SK-N-SH (cell line): ENCODE results near the gene ARHGAP6. TPM values are rescaled to one million over a fixed set of nuclear protein-coding genes. Genes with fewer than 3 reads are reported as not detected.

ENCODE experiments used
- CTCF ChIA-PET: fragments of 300-600, 350-600 bp; formaldehyde crosslinking; extraction: SDS; loops from one replicate; lab custom pipeline; 2021; lab: Yijun Ruan, JAX
- POLR2A ChIA-PET: fragments of 350-600 bp; sonication (Branson Sonifier 250); formaldehyde crosslinking; extraction: SDS; loops from one replicate; lab custom pipeline; 2020; ENCODE audit warnings: antibody characterized with exemption, inconsistent platforms; lab: Yijun Ruan, JAX
- DNase-seq: peaks from one replicate; pipeline ENCODE4 v3.0.0; 2012
- H2AFZ ChIP-seq: fragments of 200-600 bp; sonication (generic); 2 replicates; pipeline ENCODE4 v1.8.1; 2016; ENCODE audit warnings: antibody characterized with exemption, mild to moderate bottlenecking, low read depth
- H3F3A ChIP-seq: fragments of 200-600 bp; sonication (generic); replicated peaks from 2 replicates; pipeline ENCODE3; 2016; ENCODE audit warnings: antibody characterized with exemption, mild to moderate bottlenecking; ENCODE audit not compliant: insufficient read depth
- H3K27ac ChIP-seq, 2 experiments: fragments of 200-500 bp in 1 of 2; fragments of 200-600 bp in 1 of 2; sonication (Bioruptor generic) in 1 of 2; sonication (generic), shearing (Covaris generic) in 1 of 2; 2 replicates each; pipeline versions ENCODE4 v1.5.1 to v1.6.1; 2014 to 2016; ENCODE audit warnings: low read depth in 2 of 2, inconsistent platforms in 1 of 2, low read length in 1 of 2, mild to moderate bottlenecking in 1 of 2, mixed read lengths in 1 of 2
- H3K27me3 ChIP-seq: fragments of 200-600 bp; sonication (generic), shearing (Covaris generic); 2 replicates; pipeline ENCODE4 v1.6.1; 2016; ENCODE audit warnings: mixed run types; ENCODE audit not compliant: insufficient read depth
- H3K36me3 ChIP-seq, 2 experiments: fragments of 200-500 bp in 1 of 2; fragments of 200-600 bp in 1 of 2; sonication (Bioruptor generic) in 1 of 2; sonication (generic) in 1 of 2; replicated peaks in 1 of 2; 2 replicates each; pipeline versions ENCODE3 to v1.5.1; 2014 to 2016; ENCODE audit warnings: low read length in 1 of 2, mild to moderate bottlenecking in 1 of 2; ENCODE audit not compliant: insufficient read depth in 2 of 2, control insufficient read depth in 1 of 2
- H3K4me1 ChIP-seq, 2 experiments: fragments of 200-500 bp in 1 of 2; fragments of 200-600 bp in 1 of 2; sonication (Bioruptor generic) in 1 of 2; sonication (generic), shearing (Covaris generic) in 1 of 2; 2 replicates each; pipeline versions ENCODE4 v1.5.1 to v1.6.1; 2014 to 2016; ENCODE audit warnings: low read depth in 1 of 2, low read length in 1 of 2, mixed run types in 1 of 2; ENCODE audit not compliant: insufficient read depth in 2 of 2, control insufficient read depth in 1 of 2
- H3K4me2 ChIP-seq: fragments of 200-600 bp; sonication (generic), shearing (Covaris generic); 2 replicates; pipeline ENCODE4 v1.6.1; 2017; ENCODE audit warnings: mixed run types
- H3K4me3 ChIP-seq, 2 experiments: fragments of 200-500 bp in 1 of 2; fragments of 200-600 bp in 1 of 2; sonication (Bioruptor generic) in 1 of 2; sonication (generic), shearing (Covaris generic) in 1 of 2; 2 replicates each; pipeline versions ENCODE4 v1.5.1 to v1.8.1; 2014 to 2016; ENCODE audit warnings: low read depth in 2 of 2, inconsistent platforms in 1 of 2, low read length in 1 of 2, mild to moderate bottlenecking in 1 of 2, mixed read lengths in 1 of 2, moderate library complexity in 1 of 2
- H3K79me2 ChIP-seq: fragments of 200-600 bp; sonication (generic); 2 replicates; pipeline ENCODE4 v1.8.1; 2017; ENCODE audit warnings: mild to moderate bottlenecking; ENCODE audit not compliant: insufficient read depth
- H3K9ac ChIP-seq: fragments of 200-600 bp; sonication (generic); 2 replicates; pipeline ENCODE4 v1.6.1; 2017; ENCODE audit warnings: mixed run types
- H3K9me2 ChIP-seq: fragments of 200-600 bp; sonication (generic); 2 replicates; pipeline ENCODE4 v1.6.1; 2017; ENCODE audit warnings: mixed run types
- H3K9me3 ChIP-seq: fragments of 200-600 bp; sonication (generic); 2 replicates; pipeline ENCODE4 v1.6.1; 2017; ENCODE audit warnings: mixed run types, mild to moderate bottlenecking, moderate library complexity
- H4K20me1 ChIP-seq: fragments of 200-600 bp; sonication (generic); 2 replicates; pipeline ENCODE4 v1.6.1; 2017; ENCODE audit warnings: mild to moderate bottlenecking, mixed run types; ENCODE audit not compliant: insufficient read depth
- ELF1 ChIP-seq: IDR thresholded peaks from 2 replicates; pipeline ENCODE4 v1.4.0; 2012
- EP300 ChIP-seq, 2 experiments: IDR thresholded peaks; 2 replicates each; pipeline versions ENCODE4 v1.4.0 to v1.6.1; 2012; ENCODE audit warnings: borderline replicate concordance in 1 of 2, low read depth in 1 of 2, low read length in 1 of 2
- FOXJ3 ChIP-seq: sonication (generic); formaldehyde crosslinking; IDR thresholded peaks from 2 replicates; pipeline ENCODE4 v1.5.1; 2020; ENCODE audit warnings: mild to moderate bottlenecking, missing genetic modification reagents
- FOXM1 ChIP-seq: IDR thresholded peaks from 2 replicates; pipeline ENCODE4 v1.4.0; 2012; ENCODE audit warnings: low read depth, mild to moderate bottlenecking
- GATA2 ChIP-seq: sonication (generic); formaldehyde crosslinking; IDR thresholded peaks from 2 replicates; pipeline ENCODE4 v1.5.0; 2020; ENCODE audit warnings: mild to moderate bottlenecking, missing genetic modification reagents
- IRF3 ChIP-seq: fragments of 150-350 bp; IDR thresholded peaks from 2 replicates; pipeline ENCODE4 v1.6.1; 2016; ENCODE audit warnings: mild to moderate bottlenecking, low read depth, low read length
- JUND ChIP-seq: IDR thresholded peaks from 2 replicates; pipeline ENCODE4 v1.4.0; 2012
- MEF2A ChIP-seq: IDR thresholded peaks from 2 replicates; pipeline ENCODE4 v1.4.0; 2012; ENCODE audit warnings: low read depth, borderline replicate concordance
- MXI1 ChIP-seq: IDR thresholded peaks from 2 replicates; pipeline ENCODE4 v1.6.1; 2012; ENCODE audit warnings: mild to moderate bottlenecking, low read depth, low read length, improper control_type of control experiment
- NFIC ChIP-seq: IDR thresholded peaks from 2 replicates; pipeline ENCODE4 v1.4.0; 2012; ENCODE audit warnings: borderline replicate concordance
- PBX3 ChIP-seq: IDR thresholded peaks from 2 replicates; pipeline ENCODE4; 2012
- POLR2AphosphoS5 ChIP-seq: IDR thresholded peaks from 2 replicates; pipeline ENCODE4 v1.6.1; 2012; ENCODE audit warnings: low read depth, low read length
- RCOR1 ChIP-seq: fragments of 150-350 bp; IDR thresholded peaks from 2 replicates; pipeline ENCODE4 v1.6.1; 2017; ENCODE audit warnings: antibody characterized with exemption, low read length
- RFX5 ChIP-seq: IDR thresholded peaks from 2 replicates; pipeline ENCODE4 v1.6.1; 2012; ENCODE audit warnings: mild to moderate bottlenecking, improper control_type of control experiment, low read length
- SIN3A ChIP-seq: IDR thresholded peaks from 2 replicates; pipeline ENCODE4 v1.6.1; 2012; ENCODE audit warnings: low read depth, mild to moderate bottlenecking, low read length, moderate library complexity, borderline replicate concordance
- TCF12 ChIP-seq: IDR thresholded peaks from 2 replicates; pipeline ENCODE4 v1.4.0; 2012
- TEAD4 ChIP-seq: IDR thresholded peaks from 2 replicates; pipeline ENCODE4 v1.4.0; 2012; ENCODE audit warnings: mild to moderate bottlenecking, borderline replicate concordance; ENCODE audit not compliant: insufficient read depth
- USF2 ChIP-seq: fragments of 150-350 bp; IDR thresholded peaks from 2 replicates; pipeline ENCODE4 v1.6.1; 2017; ENCODE audit warnings: antibody characterized with exemption, low read length, low read depth, borderline replicate concordance
- ZBTB33 ChIP-seq: IDR thresholded peaks from 2 replicates; pipeline ENCODE4 v1.4.0; 2012; ENCODE audit warnings: low read depth, borderline replicate concordance
- WGBS: methylation state at CpG from one replicate; pipeline ENCODE4 v1.1.6; 2017; ENCODE audit warnings: low lambda C conversion rate; 5-methylcytosine and 5-hydroxymethylcytosine counted together
- polyA plus RNA-seq, 3 experiments: library from polyadenylated mRNA; depleted of rRNA; stranded (reverse); fragments of >200 nt; gene quantifications; 2 replicates each; pipeline ENCODE4 v1.2.3, GENCODE V29; 2012
- TF ChIP-seq, protein P1 (sequence below): fragments of 200-600 bp; sonication (generic); IDR thresholded peaks from 2 replicates; pipeline ENCODE4 v1.6.1; 2017; ENCODE audit warnings: antibody characterized with exemption, mild to moderate bottlenecking, moderate library complexity
- TF ChIP-seq, protein P2 (sequence below): IDR thresholded peaks from 2 replicates; pipeline ENCODE4 v1.4.0; 2012; ENCODE audit warnings: low read depth
- TF ChIP-seq, protein P3 (sequence below): IDR thresholded peaks from 2 replicates; pipeline ENCODE4 v1.4.0; 2012; ENCODE audit warnings: low read depth, borderline replicate concordance

Gene ARHGAP6
- polyA plus RNA-seq, 1 of the 3 experiments (the other 2 are of a cell fraction) = 0.16 TPM

- Histone ChIP-seq H3K4me3 (no peak overlapping the region), H2AFZ (no peak overlapping the region), H3K27ac (no peak overlapping the region), H3K4me2 (no peak overlapping the region), H3F3A (no peaks in the 10 kb centered on the region), H3K9ac (no peak overlapping the region), H3K36me3 (no peaks in the 10 kb centered on the region), H3K9me2 (no peaks in the 10 kb centered on the region), H3K4me1 (no peaks in the 10 kb centered on the region), H3K27me3 (no peaks in the 10 kb centered on the region; the same call in 1 of the 2 replicates), H3K79me2 (no peaks in the 10 kb centered on the region), H3K9me3 (no peaks in the 10 kb centered on the region), H4K20me1 (no peaks in the 10 kb centered on the region)
- ChIA-PET POLR2A (no interaction called here), CTCF (interaction anchor here (0.6 kb wide), 1 partner anchor 78 kb away, joined by 3 read pairs; no protein-coding TSS in a partner anchor)
- DNase-seq = no peak
- TF ChIP-seq EP300 (IDR thresholded peaks at IDR 0.05; ENCODE audit: borderline replicate concordance in 1 of 2, low read depth in 1 of 2, low read length in 1 of 2) (no peak), FOXM1 (no peak), RFX5 (no peak), IRF3 (no peak), MEF2A (no peak), PBX3 (no peak), TEAD4 (no peak), GATA2 (no peak), SIN3A (no peak)
- TF ChIP-seq, protein P1, sequence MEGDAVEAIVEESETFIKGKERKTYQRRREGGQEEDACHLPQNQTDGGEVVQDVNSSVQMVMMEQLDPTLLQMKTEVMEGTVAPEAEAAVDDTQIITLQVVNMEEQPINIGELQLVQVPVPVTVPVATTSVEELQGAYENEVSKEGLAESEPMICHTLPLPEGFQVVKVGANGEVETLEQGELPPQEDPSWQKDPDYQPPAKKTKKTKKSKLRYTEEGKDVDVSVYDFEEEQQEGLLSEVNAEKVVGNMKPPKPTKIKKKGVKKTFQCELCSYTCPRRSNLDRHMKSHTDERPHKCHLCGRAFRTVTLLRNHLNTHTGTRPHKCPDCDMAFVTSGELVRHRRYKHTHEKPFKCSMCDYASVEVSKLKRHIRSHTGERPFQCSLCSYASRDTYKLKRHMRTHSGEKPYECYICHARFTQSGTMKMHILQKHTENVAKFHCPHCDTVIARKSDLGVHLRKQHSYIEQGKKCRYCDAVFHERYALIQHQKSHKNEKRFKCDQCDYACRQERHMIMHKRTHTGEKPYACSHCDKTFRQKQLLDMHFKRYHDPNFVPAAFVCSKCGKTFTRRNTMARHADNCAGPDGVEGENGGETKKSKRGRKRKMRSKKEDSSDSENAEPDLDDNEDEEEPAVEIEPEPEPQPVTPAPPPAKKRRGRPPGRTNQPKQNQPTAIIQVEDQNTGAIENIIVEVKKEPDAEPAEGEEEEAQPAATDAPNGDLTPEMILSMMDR = no peak
- WGBS = 0% methylated on average over 1 of the region's 1 CpG
Measured at GRCh38 chrX:11484290-11484689, 181.4 kb downstream of the ARHGAP6 start.

DNA sequence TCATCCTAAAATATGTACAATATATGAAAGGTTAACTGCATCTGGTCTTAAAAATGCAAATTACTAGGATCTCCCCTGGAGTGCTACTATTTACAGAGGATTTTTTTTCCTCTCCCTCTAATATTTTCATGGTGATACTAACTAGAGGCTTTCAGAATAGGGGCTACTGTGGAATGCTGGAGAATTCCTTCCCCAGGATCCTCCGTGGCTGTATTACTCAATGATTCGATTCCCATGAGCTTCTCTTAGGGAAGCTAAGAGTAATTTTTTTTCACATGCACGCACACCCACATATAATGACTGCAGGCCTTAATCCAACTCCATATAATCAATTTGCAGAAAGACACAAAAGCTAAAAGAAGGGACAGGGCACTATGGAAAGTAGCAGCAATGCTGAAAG, 184.7 kb downstream of the ARHGAP6 start:
- no peaks in the 10 kb centered on the region for H3K4me1 ChIP-seq
- no peaks in the 10 kb centered on the region; the same call in 1 of the 2 replicates for H3K27me3 ChIP-seq
- no peak for TF ChIP-seq GATA2
- TF ChIP-seq, protein P2, sequence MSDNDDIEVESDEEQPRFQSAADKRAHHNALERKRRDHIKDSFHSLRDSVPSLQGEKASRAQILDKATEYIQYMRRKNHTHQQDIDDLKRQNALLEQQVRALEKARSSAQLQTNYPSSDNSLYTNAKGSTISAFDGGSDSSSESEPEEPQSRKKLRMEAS = no peak
- no peak for TF ChIP-seq JUND
- TF ChIP-seq, protein P3, sequence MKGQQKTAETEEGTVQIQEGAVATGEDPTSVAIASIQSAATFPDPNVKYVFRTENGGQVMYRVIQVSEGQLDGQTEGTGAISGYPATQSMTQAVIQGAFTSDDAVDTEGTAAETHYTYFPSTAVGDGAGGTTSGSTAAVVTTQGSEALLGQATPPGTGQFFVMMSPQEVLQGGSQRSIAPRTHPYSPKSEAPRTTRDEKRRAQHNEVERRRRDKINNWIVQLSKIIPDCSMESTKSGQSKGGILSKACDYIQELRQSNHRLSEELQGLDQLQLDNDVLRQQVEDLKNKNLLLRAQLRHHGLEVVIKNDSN = no peak
- TF ChIP-seq TCF12 = no peak
- TF ChIP-seq FOXJ3 (CRISPR knock-in tag) = no peak
- TF ChIP-seq TEAD4 = no peak
- no peak for TF ChIP-seq NFIC
- TF ChIP-seq USF2 = no peak
- TF ChIP-seq MXI1 = no peak
- TF ChIP-seq ELF1 = no peak
- no peak for TF ChIP-seq ZBTB33
- TF ChIP-seq POLR2AphosphoS5 = no peak
- TF ChIP-seq RCOR1 = no peak
- TF ChIP-seq SIN3A = no peak
- WGBS = 11% methylated on average over 3 of the region's 3 CpGs
- H4K20me1 ChIP-seq = no peaks in the 10 kb centered on the region
- H3F3A ChIP-seq = no peaks in the 10 kb centered on the region
- DNase-seq = no peak
- H3K4me3 ChIP-seq = no peak overlapping the region
- H2AFZ ChIP-seq = no peak overlapping the region
- H3K9me3 ChIP-seq = no peaks in the 10 kb centered on the region
- ChIA-PET POLR2A (no interaction called here), CTCF (no interaction called here)
- no peaks in the 10 kb centered on the region for H3K79me2 ChIP-seq
- H3K9me2 ChIP-seq = no peaks in the 10 kb centered on the region
- no peak overlapping the region for H3K27ac ChIP-seq
- H3K9ac ChIP-seq = no peak overlapping the region
- no peak overlapping the region for H3K4me2 ChIP-seq
- no peaks in the 10 kb centered on the region for H3K36me3 ChIP-seq
